Loucy (cell line): ENCODE measurements around the gene FZD4.
A peak's percentile ranks its signal among the peaks of the same experiment; 100 is the strongest.

Experiments
- H2AFZ ChIP-seq: fragments of 200-600 bp; sonication (generic); 2 replicates; pipeline ENCODE4 v1.6.0; 2016; ENCODE audit warnings: antibody characterized with exemption, mild to moderate bottlenecking, low read length, moderate library complexity
- H3F3A ChIP-seq: fragments of 200-600 bp; 2 replicates; pipeline ENCODE4 v1.6.0; 2016; ENCODE audit warnings: antibody characterized with exemption, low read depth, mild to moderate bottlenecking
- H3K27me3 ChIP-seq: fragments of 200-600 bp; sonication (generic); 2 replicates; pipeline ENCODE4 v1.6.1; 2014; ENCODE audit warnings: low read length, mild to moderate bottlenecking; ENCODE audit not compliant: insufficient read depth, poor library complexity, severe bottlenecking
- H3K36me3 ChIP-seq: fragments of 200-600 bp; sonication (generic); 2 replicates; pipeline ENCODE4 v1.6.1; 2016; ENCODE audit warnings: low read length; ENCODE audit not compliant: insufficient read depth
- H3K4me1 ChIP-seq: fragments of 200-600 bp; sonication (generic); 2 replicates; pipeline ENCODE4 v1.5.1; 2014; ENCODE audit warnings: low read length, mild to moderate bottlenecking; ENCODE audit not compliant: insufficient read depth, poor library complexity, severe bottlenecking
- H3K4me2 ChIP-seq: fragments of 200-600 bp; sonication (generic); 2 replicates; pipeline ENCODE4 v1.6.0; 2014; ENCODE audit warnings: antibody characterized with exemption, low read length, low read depth, mild to moderate bottlenecking; ENCODE audit not compliant: poor library complexity, severe bottlenecking
- H3K4me3 ChIP-seq: fragments of 200-600 bp; sonication (generic); 2 replicates; pipeline ENCODE4 v1.5.1; 2014; ENCODE audit warnings: low read length, mild to moderate bottlenecking, mixed read lengths; ENCODE audit not compliant: poor library complexity, severe bottlenecking
- H3K79me2 ChIP-seq: fragments of 200-600 bp; sonication (generic); 2 replicates; pipeline ENCODE4 v1.6.1; 2014; ENCODE audit warnings: low read length; ENCODE audit not compliant: insufficient read depth
- H3K9ac ChIP-seq: fragments of 200-600 bp; sonication (generic); 2 replicates; pipeline ENCODE4 v1.6.0; 2014; ENCODE audit warnings: mild to moderate bottlenecking, low read depth, low read length, moderate library complexity; ENCODE audit not compliant: poor library complexity, severe bottlenecking
- H3K9me2 ChIP-seq: fragments of 200-600 bp; sonication (generic); replicated peaks from 2 replicates; pipeline ENCODE4 v1.6.1; 2016; ENCODE audit warnings: low read depth, low read length, mixed read lengths
- H3K9me3 ChIP-seq: fragments of 200-600 bp; sonication (generic); 2 replicates; pipeline ENCODE4 v1.6.1; 2014; ENCODE audit warnings: mild to moderate bottlenecking, antibody characterized with exemption, low read length, low read depth; ENCODE audit not compliant: insufficient read depth
- H4K20me1 ChIP-seq: fragments of 200-600 bp; sonication (generic); 2 replicates; pipeline ENCODE4 v1.6.0; 2014; ENCODE audit warnings: antibody characterized with exemption, low read length, mild to moderate bottlenecking; ENCODE audit not compliant: insufficient read depth, poor library complexity, severe bottlenecking
- CTCF ChIP-seq: fragments of 200-600 bp; sonication (generic); conservative IDR thresholded peaks from 2 replicates; pipeline ENCODE4 v1.5.1; 2014; ENCODE audit warnings: mild to moderate bottlenecking, antibody characterized with exemption, low read length
- EZH2phosphoT487 ChIP-seq: fragments of 200-600 bp; IDR thresholded peaks from 2 replicates; pipeline ENCODE4 v1.6.1; 2018; ENCODE audit warnings: antibody characterized with exemption, mild to moderate bottlenecking, moderate library complexity, borderline replicate concordance

The FZD4 gene

DNA sequence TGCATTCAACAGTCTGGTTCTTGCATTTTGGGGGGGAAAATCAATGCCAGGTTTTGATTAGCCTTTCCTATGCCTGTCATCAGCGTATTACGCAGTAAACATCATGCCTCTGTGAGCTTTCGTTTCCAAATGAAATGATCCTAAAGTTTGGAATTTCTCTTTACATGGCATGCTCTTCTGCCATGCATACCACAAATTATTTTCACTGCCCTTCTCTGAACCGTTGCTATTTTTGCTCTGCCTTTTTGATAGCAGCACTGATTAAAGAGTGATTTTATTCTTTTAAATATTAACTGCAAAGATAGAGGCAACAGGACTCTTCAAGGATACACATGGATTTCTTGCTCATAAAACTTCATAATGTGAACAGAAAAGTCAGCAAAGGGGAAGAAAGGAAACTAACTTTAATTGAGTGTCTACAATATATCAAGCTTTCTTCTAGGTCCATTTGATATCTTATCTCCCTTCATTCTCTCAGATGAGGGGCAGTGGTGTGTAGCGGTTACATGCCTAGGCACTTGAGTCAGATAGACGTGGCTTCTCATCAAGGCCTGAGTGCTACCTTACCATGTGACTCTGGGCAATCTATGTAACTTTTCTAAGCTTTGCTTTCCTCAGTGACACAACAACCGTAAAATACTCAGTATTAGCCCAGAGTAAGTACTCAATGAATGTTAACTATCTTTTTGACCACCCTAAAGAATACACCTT is 25.0 kb upstream of the FZD4 start:
- TF ChIP-seq CTCF: no peak
- no peak for TF ChIP-seq EZH2phosphoT487
- Histone ChIP-seq H3K4me2 (no peak overlapping the region), H3F3A (no peaks in the 10 kb centered on the region), H3K9me2 (no peaks in the 10 kb centered on the region), H3K9me3 (no peaks in the 10 kb centered on the region), H4K20me1 (no peaks in the 10 kb centered on the region), H3K4me1 (no peaks in the 10 kb centered on the region), H3K79me2 (no peaks in the 10 kb centered on the region), H3K27me3 (no peaks in the 10 kb centered on the region), H3K36me3 (no peaks in the 10 kb centered on the region), H3K4me3 (no peak overlapping the region), H2AFZ (no peak overlapping the region), H3K9ac (no peak overlapping the region)

DNA sequence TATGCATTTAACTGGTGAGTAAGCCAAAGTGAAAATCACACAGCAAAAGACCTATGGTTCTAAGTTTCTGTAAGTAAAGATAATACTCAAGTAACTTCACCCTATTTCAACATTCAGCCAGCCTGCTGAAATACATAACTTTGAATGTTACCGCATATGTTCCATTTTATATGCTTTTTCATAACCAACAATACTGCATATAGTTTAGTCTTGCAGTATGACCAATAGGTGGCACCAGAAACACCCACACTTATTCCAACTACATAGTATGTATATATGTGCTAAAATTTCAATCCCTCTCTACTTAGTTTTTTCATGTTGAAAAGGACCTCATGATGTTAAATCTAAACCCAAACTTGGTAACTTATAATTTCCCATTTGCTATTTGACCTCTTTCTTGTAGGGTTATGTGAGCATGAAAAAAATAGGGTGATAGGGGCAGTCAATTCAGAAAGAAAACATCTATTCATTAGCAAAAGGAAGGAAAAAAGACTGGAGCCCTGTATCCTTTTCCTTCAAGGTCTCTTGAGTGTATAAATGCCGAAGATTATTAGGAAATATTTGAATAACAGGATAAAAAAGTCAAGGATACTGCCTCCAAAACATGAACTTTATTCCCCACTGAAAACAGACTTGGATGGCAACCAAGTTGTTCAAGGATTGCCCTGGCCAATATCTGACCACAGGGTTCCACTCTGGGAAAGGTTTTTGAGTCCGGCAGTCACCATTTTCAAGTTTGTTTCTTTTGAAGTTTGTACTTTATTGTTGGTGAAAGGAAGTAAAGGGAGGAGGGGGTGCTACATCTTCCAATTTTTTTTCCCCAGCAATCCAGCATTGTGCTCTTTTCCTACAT is 23.8 kb upstream of the FZD4 start:
- Histone ChIP-seq H3F3A (no peaks in the 10 kb centered on the region), H3K9ac (no peak overlapping the region), H3K36me3 (no peaks in the 10 kb centered on the region), H4K20me1 (no peaks in the 10 kb centered on the region), H2AFZ (0 out of 2 replicates have a peak overlapping the region, but pooled peaks have one; percentile 14), H3K9me2 (no peaks in the 10 kb centered on the region), H3K27me3 (no peaks in the 10 kb centered on the region), H3K4me2 (no peak overlapping the region), H3K79me2 (no peaks in the 10 kb centered on the region), H3K4me3 (no peak overlapping the region), H3K4me1 (no peaks in the 10 kb centered on the region), H3K9me3 (no peaks in the 10 kb centered on the region)
- TF ChIP-seq CTCF (peak; percentile 89), EZH2phosphoT487 (no peak)

DNA sequence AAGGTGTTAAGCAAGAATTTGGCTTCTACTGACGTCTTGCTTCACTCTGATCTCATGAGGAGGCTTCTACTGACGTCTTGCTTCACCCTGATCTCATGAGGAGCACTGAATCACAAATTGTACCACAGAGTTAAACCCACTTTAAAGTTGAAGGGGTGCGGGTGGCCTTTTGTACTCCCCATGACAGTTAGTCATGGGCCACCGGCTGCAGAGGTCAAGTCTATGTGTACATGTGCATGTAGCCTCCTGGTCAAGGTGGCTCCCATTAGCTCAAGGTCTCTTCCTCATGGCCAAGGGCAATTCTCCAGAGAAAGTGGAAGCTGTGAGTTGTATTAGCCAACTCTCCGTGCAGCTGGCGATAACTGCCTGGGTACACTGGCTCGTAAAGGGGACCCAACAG is 23.1 kb upstream of the FZD4 start:
- Histone ChIP-seq H3K27me3 (no peaks in the 10 kb centered on the region), H3K9me3 (peaks cover under 1% of the 10 kb centered on the region; the same call in 1 of the 2 replicates), H2AFZ (peak overlapping the region; percentile 14; the same call in 1 of the 2 replicates), H3K4me1 (no peaks in the 10 kb centered on the region), H3K4me3 (no peak overlapping the region), H4K20me1 (no peaks in the 10 kb centered on the region), H3K9me2 (no peaks in the 10 kb centered on the region), H3F3A (no peaks in the 10 kb centered on the region), H3K36me3 (no peaks in the 10 kb centered on the region), H3K9ac (no peak overlapping the region), H3K4me2 (no peak overlapping the region), H3K79me2 (no peaks in the 10 kb centered on the region)
- TF ChIP-seq CTCF (no peak), EZH2phosphoT487 (no peak)
